Measurements from ENCODE around the gene CRYBG2.

GRCh38 chr1:26320896-26321295 is 33.0 kb downstream of the CRYBG2 start:
- TF ChIP-seq, protein P1, sequence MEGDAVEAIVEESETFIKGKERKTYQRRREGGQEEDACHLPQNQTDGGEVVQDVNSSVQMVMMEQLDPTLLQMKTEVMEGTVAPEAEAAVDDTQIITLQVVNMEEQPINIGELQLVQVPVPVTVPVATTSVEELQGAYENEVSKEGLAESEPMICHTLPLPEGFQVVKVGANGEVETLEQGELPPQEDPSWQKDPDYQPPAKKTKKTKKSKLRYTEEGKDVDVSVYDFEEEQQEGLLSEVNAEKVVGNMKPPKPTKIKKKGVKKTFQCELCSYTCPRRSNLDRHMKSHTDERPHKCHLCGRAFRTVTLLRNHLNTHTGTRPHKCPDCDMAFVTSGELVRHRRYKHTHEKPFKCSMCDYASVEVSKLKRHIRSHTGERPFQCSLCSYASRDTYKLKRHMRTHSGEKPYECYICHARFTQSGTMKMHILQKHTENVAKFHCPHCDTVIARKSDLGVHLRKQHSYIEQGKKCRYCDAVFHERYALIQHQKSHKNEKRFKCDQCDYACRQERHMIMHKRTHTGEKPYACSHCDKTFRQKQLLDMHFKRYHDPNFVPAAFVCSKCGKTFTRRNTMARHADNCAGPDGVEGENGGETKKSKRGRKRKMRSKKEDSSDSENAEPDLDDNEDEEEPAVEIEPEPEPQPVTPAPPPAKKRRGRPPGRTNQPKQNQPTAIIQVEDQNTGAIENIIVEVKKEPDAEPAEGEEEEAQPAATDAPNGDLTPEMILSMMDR (IDR thresholded peaks at IDR 0.05) = no peak
- TF ChIP-seq POLR2AphosphoS5 (IDR thresholded peaks at IDR 0.05; ENCODE audit: low read depth, low read length) (no peak), REST (IDR thresholded peaks at IDR 0.05; ENCODE audit: insufficient read depth in 1 of 2, low read depth in 2 of 2, low read length in 1 of 2) (no peak), SIN3A (IDR thresholded peaks at IDR 0.05; ENCODE audit: borderline replicate concordance, insufficient read depth, low read depth, low read length) (no peak)

All from Panc1 (cell line).